Amygdala (tissue), 56 donors: ENCODE data around the gene SQSTM1.

ENCODE experiments used
- DNase-seq, 56 donors: peaks; one replicate each; lab custom pipeline; 2025; lab: John Stamatoyannopoulos, UW

The SQSTM1 gene

DNA sequence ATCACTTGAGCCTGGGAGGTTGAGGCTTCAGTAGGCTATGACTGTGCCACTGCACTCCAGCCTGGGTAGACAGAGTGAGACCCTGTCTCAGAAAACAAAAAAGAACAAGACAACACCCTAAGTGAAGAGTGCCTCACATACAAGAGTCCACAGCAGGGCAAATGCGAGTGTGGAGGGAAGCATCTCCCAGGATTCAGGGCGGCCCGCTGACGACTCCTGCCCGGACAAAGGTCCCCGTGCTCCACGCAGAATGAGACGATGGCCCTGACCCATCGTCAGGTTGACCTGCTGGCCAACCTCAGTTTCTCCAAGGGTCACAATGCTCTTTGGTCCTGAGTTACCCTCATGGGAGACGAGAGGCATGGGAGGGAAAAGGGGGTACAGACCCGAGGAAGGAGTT, 19.6 kb downstream of the SQSTM1 start:
- DNase-seq: no peak

DNA sequence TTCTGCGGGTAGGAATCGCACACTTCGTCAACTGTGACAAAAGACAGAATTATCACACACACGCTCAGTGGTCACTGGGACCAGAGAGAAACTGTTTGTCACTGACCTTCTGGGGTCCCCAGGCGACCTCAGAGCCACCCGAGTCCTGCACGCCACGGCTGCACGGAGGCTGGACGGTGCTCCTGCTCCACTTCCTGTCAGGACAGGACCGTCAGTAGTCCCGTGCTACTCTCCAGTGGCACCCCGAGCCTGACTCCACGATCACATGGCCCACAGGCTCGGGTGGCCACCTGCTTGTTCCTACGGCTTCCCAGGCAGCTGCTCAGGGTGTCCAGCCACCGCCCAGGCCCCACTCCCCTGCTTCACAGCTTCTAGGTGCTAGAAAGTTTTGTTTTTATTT, 20.1 kb downstream of the SQSTM1 start:
- DNase-seq: no peak

DNA sequence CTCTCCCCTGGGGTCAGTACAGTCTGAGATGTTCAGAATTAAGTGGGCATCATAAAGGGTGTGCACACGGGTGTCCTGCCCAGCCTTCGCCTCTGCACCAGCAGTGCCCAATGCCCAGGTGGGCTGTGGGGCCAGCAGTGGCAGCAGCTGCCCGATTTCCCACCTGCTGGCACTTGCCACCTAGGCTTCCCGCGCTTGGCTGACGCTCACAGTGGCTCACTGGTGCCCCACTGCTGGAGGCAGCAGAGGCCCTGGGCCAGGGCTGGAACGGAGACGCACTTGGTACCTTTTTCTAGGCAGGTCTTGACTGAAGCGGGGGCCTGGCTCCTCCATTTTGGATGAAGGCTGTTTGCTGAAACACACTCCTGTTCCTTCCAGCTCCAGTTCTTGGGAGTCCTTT, 20.9 kb downstream of the SQSTM1 start:
- DNase-seq: no peak

DNA sequence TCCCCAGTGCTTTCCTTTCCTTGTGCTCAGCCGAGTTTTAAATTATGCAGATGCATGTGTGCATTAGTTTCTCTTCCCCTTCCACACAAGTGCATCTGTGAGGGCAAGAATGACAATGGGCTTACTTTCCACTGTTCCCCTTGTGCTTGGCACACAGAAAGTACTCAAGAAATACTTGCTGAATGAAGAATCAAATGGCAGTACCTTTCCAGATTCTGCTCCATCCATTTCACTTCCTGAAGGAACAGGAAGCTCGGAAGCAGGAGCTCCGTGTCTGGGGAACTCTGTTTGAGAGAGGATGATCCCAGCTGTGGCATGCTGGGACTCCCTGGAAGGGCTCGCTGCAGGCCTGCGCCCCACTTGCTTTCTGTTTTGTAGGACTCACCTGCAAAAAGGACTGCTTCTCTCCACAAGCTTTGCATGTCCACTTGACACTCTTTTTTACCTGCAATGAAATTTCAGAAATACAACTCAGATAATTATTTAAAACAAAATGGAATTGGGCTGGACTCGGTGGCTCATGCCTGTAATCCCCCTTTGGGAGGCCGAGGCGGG, 32.4 kb downstream of the SQSTM1 start:
- no peak for DNase-seq

DNA sequence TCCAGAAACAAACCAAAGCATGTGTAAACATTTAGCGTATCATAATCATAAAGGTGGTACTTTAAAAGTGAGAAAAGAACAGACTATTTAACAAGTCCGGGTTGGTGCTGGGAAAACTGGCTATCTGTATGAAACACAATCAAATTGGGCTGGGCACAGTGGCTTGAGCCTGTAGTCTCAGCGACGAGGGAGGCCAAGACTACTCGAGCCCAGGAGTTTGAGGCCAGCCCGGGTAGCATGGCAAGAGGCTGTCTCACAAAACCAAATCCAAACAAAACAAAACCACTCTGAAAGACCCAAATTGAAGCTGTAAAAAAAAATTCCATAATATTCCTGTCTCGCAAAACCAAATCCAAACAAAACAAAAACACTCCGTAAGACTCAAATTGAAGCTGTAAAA, 33.7 kb downstream of the SQSTM1 start:
- DNase-seq: no peak

DNA sequence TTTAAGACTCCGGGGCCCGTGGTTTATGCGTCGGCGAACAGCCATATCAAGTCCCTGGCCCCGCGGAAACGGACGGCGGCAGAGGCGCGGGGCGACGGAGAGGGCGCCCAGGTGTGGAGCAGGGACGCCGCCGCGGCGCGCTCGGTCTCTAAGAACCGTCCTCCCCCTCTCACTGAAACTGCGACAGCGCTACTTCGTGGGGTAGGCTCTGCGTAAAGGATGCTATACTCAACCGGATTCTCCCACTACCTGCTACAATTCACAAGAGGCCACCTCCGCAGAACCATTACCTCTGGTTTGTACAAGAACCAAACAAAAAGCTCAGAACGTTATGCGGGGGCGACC, 37.5 kb downstream of the SQSTM1 start:
- peak in 2 of 56 donors; percentile 49 to 65 for DNase-seq

DNA sequence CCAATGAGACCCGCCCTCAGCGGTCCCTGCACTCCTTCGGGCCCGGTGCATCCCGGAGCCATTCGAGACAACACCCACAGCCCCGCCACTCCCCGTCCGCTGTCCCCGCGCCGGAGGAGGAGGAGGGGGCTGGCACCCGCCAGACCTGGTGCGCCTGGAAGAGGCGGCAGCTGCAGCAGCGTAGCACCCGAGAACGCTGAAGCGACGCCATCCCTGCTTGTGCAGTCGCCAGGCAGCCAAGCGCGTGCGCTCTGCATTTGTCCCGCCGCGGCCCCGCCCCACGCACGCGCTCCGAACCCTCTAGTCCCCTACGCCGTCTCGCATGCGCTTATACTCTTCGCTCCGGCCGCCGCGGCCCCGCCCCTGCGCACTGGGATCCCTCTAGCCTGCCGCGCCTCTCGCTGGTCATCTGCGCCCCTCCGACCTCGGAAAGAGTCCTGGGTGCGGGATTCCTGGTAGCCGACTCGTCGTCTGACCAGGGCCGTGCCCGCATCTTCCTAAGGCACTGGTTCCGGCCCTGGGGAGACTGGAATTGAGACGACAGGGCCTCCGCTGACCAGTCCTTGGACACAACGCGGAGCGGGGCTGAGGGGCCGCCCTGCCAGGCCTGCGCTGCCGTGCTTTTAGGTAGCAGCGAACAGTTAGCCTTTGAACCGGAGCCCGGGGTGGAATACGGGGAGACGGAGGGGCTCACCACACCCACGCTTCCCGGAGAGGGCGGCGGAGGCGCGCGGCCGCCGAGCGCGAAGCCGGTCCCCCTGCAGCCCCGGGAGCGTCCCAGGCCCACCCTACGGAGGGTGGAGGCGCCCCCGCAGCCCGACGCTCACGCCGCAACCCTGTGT, 38.1 kb downstream of the SQSTM1 start, which contains the start of gene MRNIP:
Gene MRNIP (minus strand): TSS at position 232 of the 842 bp plus-strand sequence. CDS start 21 bp downstream, at position 211.
- peak; percentile 69 to 98 (median 93) for DNase-seq

DNA sequence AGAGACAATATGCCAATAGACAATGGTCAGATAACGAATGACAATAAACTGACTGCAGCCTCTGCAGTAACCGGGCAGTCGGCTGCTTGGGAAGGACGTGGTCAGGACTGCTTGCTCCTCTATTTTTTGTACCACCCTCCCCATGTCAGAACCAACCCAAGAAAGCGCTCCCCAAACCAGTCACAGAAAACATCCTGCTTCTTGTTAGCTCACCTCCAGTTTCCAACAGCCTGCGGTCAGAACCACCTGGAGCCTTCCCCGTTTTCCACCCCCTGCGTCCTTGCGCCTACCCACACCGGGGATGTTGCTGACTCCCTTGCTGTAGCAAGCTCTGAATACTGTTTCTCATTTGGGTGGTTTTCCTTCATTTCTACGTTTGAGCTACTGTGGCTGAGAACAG, 39.6 kb downstream of the SQSTM1 start:
- no peak for DNase-seq

DNA sequence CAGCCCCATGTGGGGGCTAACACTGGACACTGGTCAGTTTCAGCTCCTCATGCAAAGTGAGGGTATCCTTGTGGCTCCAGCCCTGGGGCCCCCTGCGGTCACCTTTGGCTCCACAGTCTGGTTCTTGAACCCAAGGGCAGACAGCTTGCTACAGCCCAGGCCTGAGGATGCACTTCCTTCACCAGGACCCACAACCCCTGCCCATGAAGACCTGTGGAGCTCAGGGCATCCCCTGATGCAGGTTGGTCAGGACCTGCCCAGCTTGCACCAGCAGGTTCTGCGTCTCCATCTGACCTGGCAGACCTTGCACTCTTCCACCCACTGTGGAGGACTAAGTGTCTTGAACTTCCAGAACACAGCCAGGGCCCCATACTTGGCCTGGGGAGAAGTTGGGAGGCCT, 41.6 kb downstream of the SQSTM1 start:
- no peak for DNase-seq

DNA sequence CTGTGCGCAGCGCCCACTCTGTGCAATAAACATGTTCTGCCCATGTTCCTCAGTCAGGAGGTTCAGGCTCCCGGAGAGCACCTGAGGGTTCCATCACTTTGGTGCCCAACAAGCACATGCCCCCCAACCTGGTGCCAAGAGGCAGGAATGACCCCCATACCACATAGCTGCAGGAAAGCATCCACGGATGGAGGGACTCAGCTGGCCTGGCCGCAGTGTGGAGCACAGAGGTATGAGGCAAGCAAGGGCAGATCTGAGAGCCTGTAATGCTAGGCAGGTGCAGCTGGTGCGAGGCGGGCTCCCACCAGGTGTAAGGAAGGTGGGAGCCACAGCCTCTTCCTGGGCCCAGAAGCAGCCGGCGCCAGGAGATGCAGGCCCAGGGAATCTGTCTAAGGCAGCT, 42.2 kb downstream of the SQSTM1 start:
- no peak for DNase-seq

DNA sequence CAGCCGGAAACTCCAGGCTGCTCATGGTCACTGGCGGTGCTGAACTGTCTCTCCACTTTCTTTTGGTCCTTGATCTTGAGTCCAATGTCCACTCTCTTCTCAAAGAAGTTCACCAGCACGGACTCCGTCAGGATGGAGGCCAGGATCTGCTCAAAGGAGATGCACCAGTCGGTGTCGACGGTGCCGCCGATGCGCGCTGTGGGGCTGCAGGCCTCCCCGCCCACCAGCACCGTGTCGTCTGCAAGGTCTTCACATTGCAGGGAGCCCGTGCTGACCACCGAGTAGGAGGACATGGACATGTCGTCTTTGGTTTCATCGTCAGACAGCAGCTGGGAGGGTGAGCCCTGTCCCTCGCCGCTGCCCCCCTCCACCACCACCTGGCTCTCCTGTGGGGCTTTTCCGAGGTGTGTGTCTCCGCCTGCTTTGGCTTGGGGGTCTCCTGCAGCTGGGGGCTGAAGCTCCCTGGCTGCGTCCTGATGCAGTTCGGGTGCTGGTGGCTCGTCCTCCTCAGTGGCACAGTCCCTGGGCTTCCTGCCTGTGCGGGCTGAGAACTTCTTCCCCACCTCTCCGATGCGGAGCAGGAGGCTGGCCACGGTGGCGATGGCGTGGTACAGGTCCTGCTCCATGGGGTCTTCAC, 42.9 kb downstream of the SQSTM1 start:
- DNase-seq: no peak

DNA sequence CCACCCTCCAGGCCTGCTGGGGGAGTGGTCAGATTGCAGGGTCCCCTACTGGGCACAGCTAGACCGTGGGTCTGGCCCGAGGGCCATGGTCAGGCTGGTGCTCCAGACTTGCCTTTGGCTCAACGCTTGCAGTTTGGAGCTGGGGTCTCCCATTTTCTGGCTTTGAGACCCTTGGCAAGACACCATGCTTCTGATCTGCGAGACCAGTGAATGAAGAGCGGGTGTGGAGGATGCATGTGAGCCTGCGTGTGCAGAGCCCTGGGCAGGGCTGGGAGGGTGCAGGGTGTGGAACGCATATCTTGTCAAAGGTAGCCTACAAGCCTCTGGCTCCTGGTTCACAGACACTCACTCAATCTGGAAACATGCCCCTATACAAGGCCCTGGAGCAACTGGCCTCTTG, 44.0 kb downstream of the SQSTM1 start:
- no peak for DNase-seq

DNA sequence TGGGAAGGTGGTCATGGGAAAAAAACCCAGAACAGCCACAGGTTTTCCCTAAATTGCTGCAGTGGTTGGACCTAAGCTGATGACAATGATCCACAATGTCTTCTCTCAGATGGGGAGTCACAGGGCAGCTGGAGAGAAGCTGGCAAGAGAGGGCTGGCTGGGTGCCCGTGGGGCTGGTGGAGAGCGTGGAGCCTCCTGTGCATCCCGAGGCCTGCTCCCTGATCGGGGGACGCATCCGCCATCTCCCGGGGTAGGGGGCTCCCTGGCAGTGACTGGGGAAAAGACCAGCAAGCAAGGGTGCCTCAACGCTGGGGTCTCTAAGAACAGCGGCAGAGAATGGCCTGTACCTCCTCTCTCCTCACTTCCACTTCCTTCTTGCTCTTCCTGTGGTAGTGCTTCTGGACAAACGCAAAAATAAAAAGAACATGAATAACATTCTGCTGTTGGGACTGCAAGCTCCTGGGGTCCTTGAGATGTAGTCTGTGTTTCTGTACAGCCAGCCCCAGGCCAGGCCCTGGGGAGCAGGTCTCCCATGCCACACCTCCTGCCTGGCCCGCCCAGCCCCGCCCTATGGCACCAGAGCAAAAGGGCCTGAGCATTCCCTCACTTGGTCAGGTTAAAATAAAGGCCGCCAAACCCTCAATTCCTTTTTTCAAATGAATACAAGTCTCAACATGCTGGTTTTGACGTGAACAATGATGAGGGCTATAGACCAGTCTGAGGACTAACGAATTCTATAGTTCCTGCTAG, 45.0 kb downstream of the SQSTM1 start:
- DNase-seq: peak in 23 of 56 donors; percentile 13 to 73 (median 40)

DNA sequence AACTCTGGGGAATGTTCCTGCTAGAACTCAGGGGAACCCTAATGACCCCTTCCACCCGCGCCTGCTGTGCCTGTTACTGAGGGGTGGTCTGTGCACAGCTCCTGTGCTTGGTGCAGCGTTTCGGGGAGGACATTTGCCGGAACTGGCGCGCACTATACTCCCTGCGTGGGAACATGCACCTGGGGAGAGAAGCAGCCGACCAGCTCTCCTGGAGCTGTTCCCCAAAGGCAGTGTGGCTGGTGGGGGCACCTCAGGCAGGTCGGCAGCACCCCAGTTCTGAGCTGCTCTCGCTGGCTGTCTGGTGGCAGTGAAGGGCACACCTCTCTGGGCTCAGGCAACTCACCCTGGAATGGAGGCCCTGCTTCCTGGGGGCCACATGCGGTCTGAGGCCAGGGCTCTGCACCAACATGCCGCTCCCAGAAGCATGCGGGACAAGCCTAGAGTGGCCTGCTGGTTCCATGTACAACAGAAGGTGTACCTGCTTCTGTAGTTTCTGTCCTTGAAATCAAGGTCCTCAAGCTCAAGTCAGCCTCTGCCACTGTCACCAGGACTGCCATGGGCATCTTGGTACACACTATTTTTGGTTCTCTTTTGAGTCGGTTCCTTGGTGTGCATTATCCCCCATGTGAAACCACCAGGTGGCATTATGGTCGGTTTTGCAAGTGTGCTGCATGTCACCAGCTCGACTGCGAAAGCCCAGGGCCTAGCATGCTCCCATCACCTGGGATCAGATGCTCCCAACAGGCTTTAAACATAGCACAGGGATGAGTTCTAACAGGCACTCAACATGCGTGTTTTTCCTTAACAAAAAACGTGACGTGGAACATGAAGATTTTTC, 45.8 kb downstream of the SQSTM1 start:
- no peak for DNase-seq

DNA sequence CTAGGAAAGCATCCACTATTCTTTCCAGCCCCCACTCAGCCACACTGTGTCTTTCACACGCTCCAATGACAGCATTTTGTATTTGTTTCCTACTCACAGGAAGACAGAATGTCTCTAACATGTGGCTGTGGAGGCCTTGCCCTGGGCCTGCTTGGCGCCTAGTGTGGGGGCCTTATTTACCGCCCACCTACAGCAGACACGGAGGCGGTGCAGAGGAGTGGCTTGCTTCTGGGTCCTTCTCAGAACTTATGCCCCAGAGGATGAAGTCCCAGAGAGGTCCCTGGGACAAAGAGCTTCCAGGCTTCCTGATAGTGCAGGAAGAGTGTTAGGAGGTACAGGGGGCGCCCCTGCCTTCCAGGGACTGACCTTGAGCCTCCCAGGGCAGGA, 46.4 kb downstream of the SQSTM1 start:
- no peak for DNase-seq

DNA sequence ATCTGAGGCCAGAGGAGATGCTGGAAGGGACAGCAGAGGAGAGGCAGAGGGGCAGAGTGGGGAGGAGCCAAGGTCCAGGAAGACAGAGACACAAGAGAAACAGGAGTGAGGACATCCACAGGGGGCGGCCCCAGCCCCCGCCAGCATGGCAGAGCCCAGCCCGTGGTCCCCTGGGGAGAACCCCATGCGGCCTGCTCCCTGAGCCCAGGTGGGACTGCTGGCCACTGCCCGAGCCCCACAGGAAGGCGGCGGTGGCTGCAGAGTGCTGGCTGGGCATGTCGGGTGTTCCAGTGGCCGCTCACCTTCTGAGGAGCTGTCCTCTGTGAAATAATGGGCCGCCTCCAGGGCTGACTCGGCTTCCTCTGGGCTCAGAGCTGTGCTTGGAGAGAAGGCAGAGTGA, 46.8 kb downstream of the SQSTM1 start:
- DNase-seq: no peak

DNA sequence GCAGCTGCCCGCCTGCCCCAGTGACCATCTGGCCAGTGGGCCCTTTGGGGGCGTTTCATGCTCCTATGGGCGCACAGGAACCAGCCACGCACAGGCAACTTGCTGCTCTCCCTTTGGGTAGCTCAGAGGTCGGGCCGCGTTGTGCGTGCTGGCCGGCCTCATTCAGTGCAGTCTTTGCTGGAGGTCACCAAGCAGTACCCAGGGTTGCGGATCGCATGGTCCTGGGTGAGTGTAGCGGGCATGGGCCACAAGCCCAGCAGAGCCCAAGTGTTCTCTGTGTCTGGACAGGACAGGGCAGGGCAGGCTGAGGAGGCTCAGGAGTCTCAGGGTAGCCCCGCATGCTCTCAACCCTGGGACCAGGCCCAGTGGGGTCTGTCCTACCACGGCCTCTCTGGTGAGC, 47.8 kb downstream of the SQSTM1 start:
- DNase-seq: no peak

DNA sequence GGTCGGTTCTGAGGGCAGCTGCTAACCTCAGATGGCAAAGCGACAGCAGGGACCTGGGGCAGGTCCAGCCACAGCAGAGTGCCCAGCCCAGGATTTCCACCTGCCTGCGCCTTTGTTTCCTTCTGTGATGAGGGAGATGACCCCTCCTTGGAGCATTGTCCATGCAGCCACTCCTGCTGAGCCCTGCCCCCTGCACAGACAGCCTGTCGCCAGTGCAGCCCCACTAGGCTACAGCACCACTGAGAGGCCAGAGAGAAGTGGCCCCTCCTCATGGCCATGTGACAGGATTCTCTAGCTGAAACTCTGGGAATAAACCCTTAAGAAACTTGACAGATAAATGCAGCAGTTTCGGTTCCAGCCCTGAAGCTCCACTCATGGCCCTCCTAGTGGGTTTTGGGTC, 48.4 kb downstream of the SQSTM1 start:
- DNase-seq: no peak

DNA sequence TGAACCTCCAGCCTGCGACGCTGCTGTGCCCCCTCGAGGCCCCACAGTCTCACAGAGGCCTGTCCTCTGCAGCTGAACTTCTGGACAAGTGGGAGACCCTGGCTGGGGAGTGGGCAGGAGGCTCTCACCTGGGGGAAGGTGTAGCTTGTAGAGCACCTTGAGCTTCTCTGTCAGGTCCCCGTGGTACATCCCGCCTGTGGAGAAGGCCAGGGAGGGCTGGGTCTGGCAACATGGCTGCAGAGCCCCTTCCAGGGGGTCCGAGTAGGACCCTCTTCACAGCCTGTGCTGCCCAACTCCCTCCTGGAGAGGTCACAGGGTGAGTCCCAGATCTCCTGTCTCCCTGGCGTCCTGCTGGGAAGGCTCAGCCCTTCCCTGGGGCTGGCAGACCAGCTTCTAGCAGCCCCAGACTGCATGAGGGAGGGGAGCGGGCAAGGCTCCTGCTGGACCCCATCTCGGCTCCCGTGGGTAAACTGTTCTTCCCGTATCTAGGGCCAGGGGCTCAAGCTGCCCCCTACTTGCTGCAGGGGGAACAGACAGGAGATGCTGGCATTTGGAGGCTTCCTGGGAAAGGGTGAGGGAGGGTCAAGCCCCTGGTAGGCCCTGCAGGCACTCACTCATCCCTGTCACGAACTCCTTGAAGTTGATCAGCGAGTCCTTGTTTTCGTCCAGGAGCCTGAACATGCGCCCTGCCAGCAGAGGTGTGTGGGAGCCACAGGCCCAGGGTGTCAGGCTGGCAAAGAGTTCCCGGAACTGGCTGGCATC, 49.1 kb downstream of the SQSTM1 start:
- no peak for DNase-seq
